ENCODE results near the gene DLL4. TPM values are rescaled to one million over a fixed set of nuclear protein-coding genes. Genes with fewer than 3 reads are reported as not detected.

Gene DLL4
- polyA plus RNA-seq, 1 donor from 2014 or later, result 2.2 TPM

- no peaks in the 10 kb centered on the region for H4K20me1 ChIP-seq (ENCODE audit: insufficient read depth)
These were observed 19.8 kb downstream of the DLL4 start for GRCh38 chr15:40948706-40949473.

GRCh38 chr15:40949756-40950207, 20.6 kb downstream of the DLL4 start:
- H2AFZ ChIP-seq (ENCODE audit: low read depth, low read length), result no peak overlapping the region
- no peak overlapping the region for H3K27ac ChIP-seq (ENCODE audit: low read length)
- no peaks in the 10 kb centered on the region for H3F3A ChIP-seq (ENCODE audit: insufficient read depth, low read length, poor library complexity, severe bottlenecking)
- no peaks in the 10 kb centered on the region for H4K20me1 ChIP-seq (ENCODE audit: insufficient read depth)
- H3K9ac ChIP-seq (ENCODE audit: low read length), result no peak overlapping the region
- no peak overlapping the region for H3K4me2 ChIP-seq (ENCODE audit: low read length)
- no peaks in the 10 kb centered on the region for H3K79me2 ChIP-seq (replicated peaks; ENCODE audit: insufficient read depth, low read length)
- H3K4me3 ChIP-seq (ENCODE audit: low read length), result no peak overlapping the region
- TF ChIP-seq EZH2 (IDR thresholded peaks at IDR 0.05; ENCODE audit: borderline replicate concordance, insufficient read depth, low read length, poor library complexity, severe bottlenecking) (no peak), POLR2AphosphoS5 (IDR thresholded peaks at IDR 0.05) (no peak), SMC3 (conservative IDR thresholded peaks at IDR 0.05; ENCODE audit: poor library complexity) (no peak), REST (IDR thresholded peaks at IDR 0.05; ENCODE audit: borderline replicate concordance) (no peak), EP300 (conservative IDR thresholded peaks at IDR 0.05; ENCODE audit: poor library complexity, severe bottlenecking) (no peak), RAD21 (conservative IDR thresholded peaks at IDR 0.05) (no peak), TAF1 (IDR thresholded peaks at IDR 0.05; ENCODE audit: low read depth) (no peak)
- H3K9me3 ChIP-seq (ENCODE audit: low read length), result no peaks in the 10 kb centered on the region
- H3K36me3 ChIP-seq (ENCODE audit: insufficient read depth, low read length), result no peaks in the 10 kb centered on the region
- H3K9me2 ChIP-seq (ENCODE audit: insufficient read depth, low read length), result no peaks in the 10 kb centered on the region
- no peaks in the 10 kb centered on the region for H3K27me3 ChIP-seq (ENCODE audit: insufficient read depth, low read depth, low read length)

More at GRCh38 chr15:40948706-40949473, 19.8 kb downstream of the DLL4 start:
- TF ChIP-seq SMC3 (conservative IDR thresholded peaks at IDR 0.05; ENCODE audit: poor library complexity), result no peak
- no peak for TF ChIP-seq RAD21 (conservative IDR thresholded peaks at IDR 0.05)
- TF ChIP-seq POLR2AphosphoS5 (IDR thresholded peaks at IDR 0.05), result no peak
- TF ChIP-seq REST (IDR thresholded peaks at IDR 0.05; ENCODE audit: borderline replicate concordance), result no peak
- TF ChIP-seq EP300 (conservative IDR thresholded peaks at IDR 0.05; ENCODE audit: poor library complexity, severe bottlenecking), result no peak
- no peak for TF ChIP-seq TAF1 (IDR thresholded peaks at IDR 0.05; ENCODE audit: low read depth)
- no peak for TF ChIP-seq CTCF (IDR thresholded peaks at IDR 0.05; ENCODE audit: poor library complexity, severe bottlenecking)
- no peak for TF ChIP-seq EZH2 (IDR thresholded peaks at IDR 0.05; ENCODE audit: borderline replicate concordance, insufficient read depth, low read length, poor library complexity, severe bottlenecking)
- TF ChIP-seq MXI1 (conservative IDR thresholded peaks at IDR 0.05; ENCODE audit: poor library complexity, severe bottlenecking), result no peak
- Histone ChIP-seq H3K79me2 (replicated peaks; ENCODE audit: insufficient read depth, low read length) (no peaks in the 10 kb centered on the region), H3K4me2 (ENCODE audit: low read length) (no peak overlapping the region), H3K9me2 (ENCODE audit: insufficient read depth, low read length) (no peaks in the 10 kb centered on the region), H3F3A (ENCODE audit: insufficient read depth, low read length, poor library complexity, severe bottlenecking) (no peaks in the 10 kb centered on the region), H3K36me3 (ENCODE audit: insufficient read depth, low read length) (no peaks in the 10 kb centered on the region), H3K9me3 (ENCODE audit: low read length) (no peaks in the 10 kb centered on the region), H2AFZ (ENCODE audit: low read depth, low read length) (no peak overlapping the region), H3K27me3 (ENCODE audit: insufficient read depth, low read depth, low read length) (no peaks in the 10 kb centered on the region), H3K4me3 (ENCODE audit: low read length) (no peak overlapping the region), H3K9ac (ENCODE audit: low read length) (no peak overlapping the region), H3K27ac (ENCODE audit: low read length) (no peak overlapping the region)

Data from neural cell (in vitro differentiated cells).